ENCODE results near the gene GP5. TPM values are rescaled to one million over a fixed set of nuclear protein-coding genes. Genes with fewer than 3 reads are reported as not detected.

Gene GP5
- total and polyA plus RNA-seq, 8 donors: 0.15 to 1.00 (median 0.66) TPM

GRCh38 chr3:194380326-194380725, 18.7 kb downstream of the GP5 start:
- Histone ChIP-seq H3K27ac (no peak overlapping the region), H3K4me3 (no peak overlapping the region), H3K9me3 (no peaks in the 10 kb centered on the region), H3K27me3 (peaks cover 0 to 47% of the 10 kb centered on the region in 2 donors), H3K36me3 (no peaks in the 10 kb centered on the region), H3K4me1 (no peaks in the 10 kb centered on the region)
- no peak for TF ChIP-seq CTCF (IDR thresholded peaks at IDR 0.05)
- DNase-seq (no peak), ATAC-seq (no peak)
- intact Hi-C loops (cut with DNase I): no loop called here

GRCh38 chr3:194379651-194380050, 19.4 kb downstream of the GP5 start:
- H3K4me3 ChIP-seq: no peak overlapping the region
- intact Hi-C loops (cut with DNase I): no loop called here
- TF ChIP-seq CTCF (IDR thresholded peaks at IDR 0.05): no peak
- H3K27me3 ChIP-seq: peaks cover 0 to 47% of the 10 kb centered on the region in 2 donors
- H3K9me3 ChIP-seq: no peaks in the 10 kb centered on the region
- no peaks in the 10 kb centered on the region for H3K4me1 ChIP-seq
- no peak for ATAC-seq
- H3K27ac ChIP-seq: no peak overlapping the region
- no peak for DNase-seq
- H3K36me3 ChIP-seq: no peaks in the 10 kb centered on the region

GRCh38 chr3:194379231-194379630, 19.8 kb downstream of the GP5 start:
- Histone ChIP-seq H3K36me3 (no peaks in the 10 kb centered on the region), H3K4me3 (no peak overlapping the region), H3K4me1 (no peaks in the 10 kb centered on the region), H3K27me3 (peaks cover 0 to 47% of the 10 kb centered on the region in 2 donors), H3K9me3 (no peaks in the 10 kb centered on the region), H3K27ac (no peak overlapping the region)
- DNase-seq (no peak), ATAC-seq (no peak)
- no peak for TF ChIP-seq CTCF (IDR thresholded peaks at IDR 0.05)
- intact Hi-C loops (cut with DNase I): no loop called here

GRCh38 chr3:194377708-194378107, 21.4 kb downstream of the GP5 start:
- intact Hi-C loops (cut with DNase I): no loop called here
- no peaks in the 10 kb centered on the region for H3K4me1 ChIP-seq
- H3K9me3 ChIP-seq: no peaks in the 10 kb centered on the region
- peaks cover 0 to 50% of the 10 kb centered on the region in 2 donors for H3K27me3 ChIP-seq
- no peak overlapping the region for H3K4me3 ChIP-seq
- no peak for DNase-seq
- H3K27ac ChIP-seq: no peak overlapping the region
- no peak for TF ChIP-seq CTCF (IDR thresholded peaks at IDR 0.05)
- no peaks in the 10 kb centered on the region for H3K36me3 ChIP-seq
- no peak for ATAC-seq

GRCh38 chr3:194376241-194376560, 22.9 kb downstream of the GP5 start:
- Histone ChIP-seq H3K4me3 (no peak overlapping the region), H3K9me3 (no peaks in the 10 kb centered on the region), H3K27ac (no peak overlapping the region), H3K27me3 (peaks cover 0 to 44% of the 10 kb centered on the region in 2 donors), H3K36me3 (no peaks in the 10 kb centered on the region), H3K4me1 (no peaks in the 10 kb centered on the region)
- DNase-seq (no peak), ATAC-seq (no peak)
- intact Hi-C loops (cut with DNase I): no loop called here
- TF ChIP-seq CTCF (IDR thresholded peaks at IDR 0.05): no peak
